NCI-H2227 (cell line): Measurements from ENCODE around the gene ROR1.
A peak's percentile ranks its signal among the peaks of the same experiment; 100 is the strongest.
"Not testable (repeated sequence)": the region's sequence is repeated elsewhere in the genome, so short reads cannot be mapped to it uniquely, and the experiment has no call there.

Experiments
- DNase-seq: peaks from one replicate; lab custom pipeline; 2025; ENCODE audit not compliant: unreplicated experiment; lab: John Stamatoyannopoulos, UW

The ROR1 gene

GRCh38 chr1:64084451-64084850 lies 310.6 kb downstream of the ROR1 start:
- DNase-seq, result no peak

DNA sequence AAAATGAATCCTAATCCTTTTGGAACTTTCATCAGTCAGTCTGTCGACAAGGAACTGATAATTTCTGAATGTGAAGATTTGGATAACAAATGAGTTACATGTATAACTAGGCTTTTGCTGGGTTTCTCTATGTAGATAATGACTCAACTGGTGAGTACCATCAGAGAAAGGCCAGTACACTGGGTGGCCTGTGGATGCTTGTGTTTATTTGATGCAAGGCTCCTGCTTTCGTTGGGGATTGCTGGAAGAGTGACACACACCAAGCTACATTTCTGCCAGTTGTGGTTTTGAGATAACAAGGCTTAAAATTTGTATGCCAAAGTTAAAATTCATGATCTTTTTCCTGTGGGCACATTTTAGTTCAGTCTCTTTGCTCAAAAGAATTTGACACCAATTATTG lies 314.0 kb downstream of the ROR1 start:
- DNase-seq, result no peak

DNA sequence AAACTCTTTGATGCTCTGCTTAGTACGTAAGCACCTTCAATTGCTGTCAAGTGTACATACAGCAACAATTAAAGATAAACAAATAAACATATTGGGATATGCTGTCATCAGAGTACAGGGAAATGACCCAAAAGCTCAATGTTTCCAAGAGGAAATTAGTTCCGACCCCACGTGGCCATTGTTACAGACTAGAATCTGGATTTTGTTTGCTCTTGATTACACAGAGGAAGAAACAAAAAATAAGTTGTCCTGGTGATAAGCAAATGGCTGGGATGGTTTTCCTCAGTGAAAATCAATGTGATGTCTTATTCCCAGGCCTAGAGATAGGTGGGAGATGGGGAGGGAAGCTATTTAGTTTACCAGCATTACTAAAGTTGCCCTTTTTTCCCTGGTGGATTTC lies 316.6 kb downstream of the ROR1 start:
- no peak for DNase-seq

GRCh38 chr1:64092851-64093371 lies 319.1 kb downstream of the ROR1 start:
- DNase-seq, result no peak

GRCh38 chr1:64093941-64094340 lies 320.1 kb downstream of the ROR1 start:
- no peak for DNase-seq

- DNase-seq, result no peak
Observed at GRCh38 chr1:64095832-64096231, 322.0 kb downstream of the ROR1 start.

GRCh38 chr1:64097859-64098258 lies 324.0 kb downstream of the ROR1 start:
- DNase-seq, result peak; percentile 82

DNA sequence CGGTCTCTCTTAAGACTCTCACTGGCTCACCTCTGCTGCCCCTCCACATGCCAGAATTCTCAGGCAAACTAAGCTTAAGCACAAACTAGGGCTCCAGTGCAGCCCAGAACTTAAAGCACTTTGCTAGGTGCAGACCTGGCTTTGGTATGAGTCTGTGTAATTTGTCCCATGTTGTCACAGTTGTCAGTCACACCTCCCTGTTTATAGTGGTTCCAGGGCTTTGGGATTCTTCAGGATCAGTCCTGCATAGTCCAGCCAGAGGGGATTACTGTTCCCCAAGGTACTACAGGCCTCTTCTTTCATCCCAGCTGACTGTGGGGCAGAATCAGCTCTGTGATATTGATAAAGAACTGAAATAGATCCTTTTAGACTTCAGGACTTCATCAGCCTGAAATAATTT lies 324.6 kb downstream of the ROR1 start:
- no peak for DNase-seq

DNA sequence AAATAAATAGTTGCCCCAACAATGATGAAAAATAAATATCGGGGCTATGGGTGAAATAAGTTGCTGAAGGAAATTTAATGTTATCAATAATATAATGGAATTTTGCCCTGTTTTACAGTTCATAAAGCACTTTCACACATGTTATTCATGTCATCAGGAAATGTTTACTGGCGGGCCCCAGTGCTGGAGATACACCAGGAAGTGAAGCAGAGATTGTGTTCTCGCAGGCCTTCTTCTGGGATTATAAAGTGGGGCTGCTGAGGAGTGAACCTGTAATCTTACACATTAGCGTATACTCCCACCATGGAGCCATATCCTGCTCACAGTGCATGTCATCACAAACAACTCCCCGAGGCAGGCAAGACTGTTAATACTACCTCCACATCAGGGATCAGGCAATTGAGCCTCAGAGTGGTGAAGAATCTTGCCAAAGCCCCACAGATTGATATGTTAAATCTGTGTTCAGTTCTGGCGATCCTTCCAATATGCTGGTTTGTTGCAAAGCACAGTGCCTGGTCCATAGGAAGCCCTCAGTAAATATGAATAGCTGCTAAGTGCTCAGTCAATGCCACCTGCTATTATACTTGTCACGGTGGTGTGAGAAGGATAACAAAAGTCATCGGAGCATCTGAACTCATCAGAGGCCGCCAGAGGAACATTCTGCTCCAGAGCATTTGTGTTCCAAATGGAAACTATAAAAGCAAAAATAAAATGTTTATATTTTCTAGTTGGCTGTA lies 325.2 kb downstream of the ROR1 start:
- DNase-seq, result no peak

- no peak for DNase-seq
Observed at GRCh38 chr1:64100791-64101190, 327.0 kb downstream of the ROR1 start.

- not testable (repeated sequence) for DNase-seq
Observed at GRCh38 chr1:64104585-64104984, 330.8 kb downstream of the ROR1 start.

- DNase-seq, result no peak
Observed at GRCh38 chr1:64107118-64107519, 333.3 kb downstream of the ROR1 start.

DNA sequence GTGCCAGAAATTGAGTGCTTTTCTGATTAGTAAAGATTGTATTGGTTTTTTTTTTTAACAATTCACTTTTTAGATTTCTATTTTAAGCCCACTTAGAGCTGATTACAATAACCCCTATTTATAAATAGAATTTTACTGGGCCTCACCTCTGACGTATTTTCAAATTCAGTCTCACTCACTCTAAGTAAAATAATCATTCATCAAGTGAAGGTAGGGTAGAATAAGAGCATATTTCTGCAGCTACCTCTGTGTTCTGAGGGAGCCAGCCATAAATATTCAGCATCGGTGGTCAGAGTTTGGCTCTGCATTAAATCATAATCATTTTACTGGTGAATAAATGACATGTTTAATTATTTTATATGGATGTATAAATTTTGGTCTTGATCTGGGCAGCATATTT lies 333.8 kb downstream of the ROR1 start:
- DNase-seq, result no peak

DNA sequence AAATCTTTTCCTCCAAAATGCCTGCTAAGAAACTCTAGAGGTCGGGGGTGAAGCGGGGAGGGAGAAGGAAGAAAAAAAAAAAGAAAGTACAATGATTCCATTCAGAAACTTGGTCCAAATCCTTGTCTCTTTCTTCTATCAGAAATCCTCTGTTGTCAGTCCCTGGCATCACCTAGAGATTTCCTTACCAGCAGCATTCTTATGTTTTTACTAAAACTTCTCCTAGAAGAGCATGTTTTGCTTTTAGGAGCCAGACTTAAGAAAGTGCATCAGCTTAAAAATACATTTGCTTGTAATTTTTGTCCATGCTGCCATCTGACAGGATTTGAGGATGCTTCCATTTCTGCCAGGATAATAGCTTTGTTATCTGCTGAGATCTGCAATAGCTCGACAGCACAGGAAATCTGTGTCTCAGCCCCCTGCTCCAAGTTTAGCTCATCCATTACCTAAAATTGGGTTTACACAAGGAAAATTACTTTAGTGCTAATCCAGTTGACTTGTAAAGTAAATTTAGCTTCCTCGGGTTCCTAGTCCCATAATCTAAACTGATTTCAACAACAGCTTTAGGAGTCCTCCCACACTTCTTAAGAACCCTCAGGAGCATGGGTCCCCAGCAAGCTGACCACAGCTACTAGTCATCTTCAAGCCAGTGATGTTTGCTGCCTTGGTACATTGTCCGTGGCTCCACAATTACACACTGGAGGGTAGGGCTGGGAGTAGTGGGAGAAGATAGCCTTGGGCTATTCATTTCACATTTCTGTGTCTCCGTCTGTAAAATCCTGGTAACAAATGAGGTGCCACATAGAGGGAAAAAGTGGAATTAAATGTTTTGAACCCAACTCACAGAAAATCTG lies 337.3 kb downstream of the ROR1 start:
- DNase-seq, result no peak

GRCh38 chr1:64111787-64112186 lies 338.0 kb downstream of the ROR1 start:
- no peak for DNase-seq

DNA sequence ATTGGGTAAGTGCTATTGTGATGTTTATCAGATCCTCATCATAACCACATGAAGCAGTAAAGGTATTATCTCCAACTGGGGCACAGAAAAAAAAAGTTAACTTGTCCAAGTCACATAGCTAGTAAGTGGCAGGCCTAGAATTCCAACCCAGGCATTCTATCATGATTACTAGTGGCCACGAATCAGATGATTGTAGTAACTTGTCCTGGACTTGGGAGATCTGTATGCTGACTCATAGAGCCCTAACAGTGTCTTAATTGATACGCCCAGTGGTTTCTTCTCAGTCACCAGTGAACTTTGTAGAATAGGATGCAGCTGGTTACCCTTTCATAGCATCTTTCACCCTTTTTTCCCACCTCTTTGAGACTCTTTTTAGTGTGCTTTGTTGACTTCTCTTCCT lies 338.5 kb downstream of the ROR1 start:
- DNase-seq, result no peak

GRCh38 chr1:64114012-64114525 lies 340.3 kb downstream of the ROR1 start:
- DNase-seq, result no peak

DNA sequence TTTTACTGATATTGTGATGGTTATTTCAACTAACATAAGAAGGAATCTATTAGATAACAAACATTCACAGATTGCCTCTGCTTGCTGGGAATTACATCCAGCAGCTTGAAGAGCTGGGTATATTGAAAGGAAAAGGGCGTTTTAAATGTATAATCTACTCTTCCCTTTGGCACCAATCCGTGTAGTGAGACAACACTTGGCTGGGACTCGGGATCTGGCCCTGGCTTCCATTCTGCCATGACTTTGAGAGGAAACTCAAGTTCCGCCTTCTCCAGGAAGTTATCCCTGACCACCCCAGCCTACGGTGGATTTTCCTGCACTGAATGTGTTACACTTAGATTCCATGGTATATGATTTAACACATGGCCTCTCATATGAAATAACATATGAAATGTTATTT lies 342.7 kb downstream of the ROR1 start:
- no peak for DNase-seq

GRCh38 chr1:64117492-64117891 lies 343.7 kb downstream of the ROR1 start:
- no peak for DNase-seq

DNA sequence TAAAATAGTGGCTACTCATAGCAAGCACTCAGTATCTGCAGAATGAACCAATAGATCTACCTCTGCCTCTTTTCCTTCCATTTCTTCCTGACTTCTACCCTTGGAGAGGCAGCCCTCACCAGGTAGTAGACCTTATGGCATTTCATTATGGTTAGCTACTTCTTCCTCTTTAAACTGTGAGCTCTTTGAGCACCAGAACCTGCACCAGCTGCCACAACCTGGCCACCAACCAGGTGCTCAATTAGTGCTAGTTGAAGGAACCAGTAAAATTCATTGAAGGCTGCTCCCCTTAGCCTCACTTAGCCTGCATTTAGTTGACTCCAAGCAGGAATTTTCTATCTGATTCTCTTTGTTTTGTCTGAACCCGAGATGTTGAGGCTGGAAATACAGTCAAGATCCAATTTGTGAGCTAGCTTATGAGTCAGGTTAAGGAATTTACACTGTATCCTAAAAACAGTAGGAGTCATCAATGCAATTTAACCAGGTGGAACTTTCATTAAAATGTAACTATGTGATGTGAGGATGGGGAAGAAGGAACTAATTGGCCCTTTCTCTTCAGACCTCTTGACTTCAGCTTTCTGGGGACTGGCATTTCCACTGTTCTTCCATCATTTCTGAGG lies 348.1 kb downstream of the ROR1 start:
- no peak for DNase-seq

DNA sequence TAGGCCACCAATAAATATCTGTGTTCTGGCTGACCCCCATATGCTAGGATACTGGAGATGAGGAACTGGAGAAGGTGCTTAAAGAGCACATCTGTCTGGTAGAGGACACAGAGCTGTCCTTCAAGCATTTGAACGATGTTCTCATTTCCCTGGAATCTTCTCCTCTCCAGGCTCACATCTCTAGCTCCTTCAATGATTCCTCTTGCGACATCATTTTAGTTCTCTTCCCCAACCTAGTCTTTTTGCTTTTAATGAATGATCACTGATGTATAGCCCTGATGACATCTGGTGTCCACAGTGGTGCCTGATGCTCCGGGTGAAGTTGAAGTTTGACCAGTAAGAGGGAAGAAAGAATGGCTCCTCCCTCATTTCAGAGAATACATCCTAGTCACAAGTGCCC lies 348.8 kb downstream of the ROR1 start:
- no peak for DNase-seq
